LNCAP (cell line): ENCODE data around the gene NPR1.

Source experiments
- TF ChIP-seq, protein P1 (sequence below): fragments of 450-650 bp; IDR thresholded peaks from 2 replicates; pipeline ENCODE4 v1.5.1; 2017; ENCODE audit warnings: mild to moderate bottlenecking

NPR1 gene

DNA sequence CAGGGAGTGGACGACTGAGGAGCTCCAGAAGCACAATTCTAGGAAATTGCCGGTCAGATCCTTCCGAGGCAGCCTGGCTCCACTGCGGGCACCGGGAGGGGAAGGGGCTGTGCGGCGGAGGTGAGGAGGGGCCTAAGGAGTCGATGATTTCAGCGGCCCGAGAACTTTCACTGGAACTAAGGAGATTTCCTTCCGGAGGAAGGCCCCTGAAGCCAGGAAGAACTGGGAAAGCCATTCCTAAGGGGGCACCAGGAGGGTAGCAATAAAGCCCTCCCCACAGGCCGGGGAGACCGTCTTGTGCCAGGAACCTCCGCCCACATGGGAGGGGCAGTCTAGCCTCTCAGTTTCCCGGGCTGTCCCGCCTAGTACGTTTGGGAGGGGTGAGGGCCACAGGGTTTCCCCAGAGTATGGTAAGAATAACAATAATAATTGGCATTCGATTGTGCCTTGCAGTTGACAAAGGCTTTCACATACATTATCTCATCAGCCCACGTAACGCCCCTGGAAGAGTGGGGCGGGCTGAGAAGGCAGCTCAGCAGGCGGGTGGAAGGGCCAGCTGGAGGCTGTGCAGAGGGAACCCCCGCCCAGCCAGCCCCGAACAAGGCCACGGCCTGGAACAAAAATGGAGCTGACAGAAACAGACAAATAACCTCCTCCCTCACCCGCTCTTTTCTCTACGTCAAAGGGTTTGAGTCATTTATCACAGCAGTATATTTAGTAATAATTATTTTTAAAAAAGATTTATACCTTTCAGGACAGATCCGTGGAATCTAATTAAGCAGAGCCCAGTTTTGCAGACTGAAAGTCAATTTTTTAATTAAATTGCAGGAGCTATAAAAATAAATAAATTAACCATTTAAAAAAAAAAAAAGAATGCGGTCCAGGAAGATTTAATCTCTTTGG is 19.8 kb downstream of the NPR1 start:
- TF ChIP-seq, protein P1, sequence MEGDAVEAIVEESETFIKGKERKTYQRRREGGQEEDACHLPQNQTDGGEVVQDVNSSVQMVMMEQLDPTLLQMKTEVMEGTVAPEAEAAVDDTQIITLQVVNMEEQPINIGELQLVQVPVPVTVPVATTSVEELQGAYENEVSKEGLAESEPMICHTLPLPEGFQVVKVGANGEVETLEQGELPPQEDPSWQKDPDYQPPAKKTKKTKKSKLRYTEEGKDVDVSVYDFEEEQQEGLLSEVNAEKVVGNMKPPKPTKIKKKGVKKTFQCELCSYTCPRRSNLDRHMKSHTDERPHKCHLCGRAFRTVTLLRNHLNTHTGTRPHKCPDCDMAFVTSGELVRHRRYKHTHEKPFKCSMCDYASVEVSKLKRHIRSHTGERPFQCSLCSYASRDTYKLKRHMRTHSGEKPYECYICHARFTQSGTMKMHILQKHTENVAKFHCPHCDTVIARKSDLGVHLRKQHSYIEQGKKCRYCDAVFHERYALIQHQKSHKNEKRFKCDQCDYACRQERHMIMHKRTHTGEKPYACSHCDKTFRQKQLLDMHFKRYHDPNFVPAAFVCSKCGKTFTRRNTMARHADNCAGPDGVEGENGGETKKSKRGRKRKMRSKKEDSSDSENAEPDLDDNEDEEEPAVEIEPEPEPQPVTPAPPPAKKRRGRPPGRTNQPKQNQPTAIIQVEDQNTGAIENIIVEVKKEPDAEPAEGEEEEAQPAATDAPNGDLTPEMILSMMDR: no peak

DNA sequence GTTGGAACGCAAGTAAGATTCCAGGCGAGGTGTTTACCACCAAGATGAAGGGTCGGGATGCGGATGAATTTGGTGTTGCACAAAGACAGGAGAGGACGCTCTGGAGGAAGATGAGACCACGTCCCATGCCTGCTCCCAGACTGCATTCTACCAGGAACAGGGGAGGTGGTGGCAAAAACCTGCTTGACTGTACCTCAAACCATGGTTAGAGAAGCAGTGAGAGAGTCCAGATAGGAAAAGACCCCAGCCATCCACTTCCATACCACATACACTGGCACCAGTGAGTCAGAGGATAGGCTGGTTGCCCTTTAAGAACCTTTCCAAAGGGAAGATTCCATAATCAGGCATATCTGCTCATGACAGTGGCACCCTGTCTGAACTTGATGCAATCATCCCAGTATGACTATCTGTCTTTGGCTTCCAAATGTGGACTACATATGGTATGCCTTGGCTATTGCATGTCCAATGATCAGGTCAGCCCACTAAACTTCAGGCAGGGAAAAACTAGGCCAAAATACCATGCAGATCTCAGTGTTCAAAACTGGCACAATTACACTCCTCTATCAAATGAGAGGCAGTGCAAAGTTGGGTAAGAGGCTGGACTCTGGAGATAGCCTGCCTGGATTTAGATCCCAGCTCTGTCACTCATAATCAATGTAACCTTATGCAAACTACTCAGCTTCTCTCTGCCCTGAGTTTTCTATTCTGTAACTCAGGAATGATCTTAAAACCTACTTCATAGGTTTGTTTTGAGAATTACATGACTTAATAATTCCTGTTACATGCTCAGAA is 20.6 kb downstream of the NPR1 start:
- TF ChIP-seq, protein P1: no peak

DNA sequence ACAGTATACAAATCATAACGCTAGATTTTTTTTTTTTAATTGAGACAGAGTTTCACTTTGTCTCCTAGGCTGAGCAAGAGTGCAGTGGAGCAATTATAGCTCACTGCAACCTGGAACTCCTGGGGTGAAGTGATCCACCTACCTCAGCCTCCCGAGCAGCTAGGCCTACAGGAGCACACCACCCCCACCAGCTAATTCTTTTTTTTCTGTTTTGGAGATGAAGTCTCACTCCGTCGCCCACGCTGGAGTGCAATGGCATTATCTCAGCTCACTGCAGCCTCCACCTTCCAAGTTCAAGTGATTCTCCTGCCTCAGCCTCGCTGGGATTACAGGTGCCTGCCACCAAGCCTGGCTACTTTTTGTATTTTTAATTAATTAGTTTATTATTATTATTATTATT is 21.3 kb downstream of the NPR1 start:
- TF ChIP-seq, protein P1: no peak

DNA sequence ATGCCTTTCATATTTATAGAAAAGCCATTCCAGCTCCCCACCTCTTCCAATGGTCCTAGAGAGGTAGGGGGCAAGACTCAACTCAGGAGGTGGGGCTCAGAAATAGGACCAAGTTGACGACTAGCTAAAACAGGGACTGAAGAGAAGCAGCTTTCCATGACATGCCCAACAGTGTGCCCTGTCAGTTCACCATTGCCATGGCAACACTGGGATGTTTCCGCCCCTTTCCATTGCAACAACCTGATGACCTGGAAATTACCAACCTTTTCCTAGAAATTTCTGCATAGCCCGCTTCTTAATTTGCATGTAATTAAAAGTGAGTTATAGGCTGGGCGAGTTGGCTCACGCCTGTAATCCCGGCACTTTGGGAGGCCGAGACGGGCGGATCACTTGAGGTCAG is 27.0 kb downstream of the NPR1 start:
- TF ChIP-seq, protein P1: no peak

DNA sequence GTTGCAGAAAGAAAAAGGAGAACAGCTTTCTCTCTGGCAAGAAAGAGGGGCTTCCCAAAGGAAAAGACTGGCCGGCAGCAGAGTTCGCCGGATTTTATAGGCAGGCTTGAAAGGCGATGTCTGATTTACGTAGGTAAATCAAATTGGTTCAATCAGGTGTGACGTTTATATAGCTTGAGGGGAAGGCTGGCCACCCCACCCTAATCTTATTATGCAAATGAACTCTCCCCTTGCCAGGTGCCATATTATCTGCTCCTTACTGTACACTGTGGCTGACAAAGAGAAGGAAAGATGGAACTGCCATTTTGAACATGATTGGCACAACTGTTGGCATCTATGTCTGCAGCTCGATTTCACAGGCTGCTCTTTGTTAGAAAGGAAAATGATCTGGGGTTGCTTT is 32.5 kb downstream of the NPR1 start:
- TF ChIP-seq, protein P1: no peak

DNA sequence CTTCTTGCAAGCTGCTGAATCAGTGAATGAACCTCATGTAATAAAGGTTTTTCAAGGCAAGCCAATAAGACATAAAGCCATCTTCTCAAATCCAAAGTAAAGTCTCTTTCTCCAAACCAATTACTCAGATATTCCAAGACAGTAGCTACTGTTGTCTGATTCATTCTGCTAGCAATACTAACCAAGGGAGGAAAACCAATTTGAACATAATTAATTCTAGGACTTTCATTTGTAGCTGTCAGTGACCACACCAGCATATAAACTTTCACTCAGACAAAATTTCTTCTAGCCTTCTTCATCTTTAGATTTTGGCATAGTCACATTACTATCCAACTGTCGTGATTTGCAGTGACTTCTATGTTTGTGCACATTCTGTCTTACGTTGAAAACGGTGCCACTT is 38.8 kb downstream of the NPR1 start:
- TF ChIP-seq, protein P1: no peak

DNA sequence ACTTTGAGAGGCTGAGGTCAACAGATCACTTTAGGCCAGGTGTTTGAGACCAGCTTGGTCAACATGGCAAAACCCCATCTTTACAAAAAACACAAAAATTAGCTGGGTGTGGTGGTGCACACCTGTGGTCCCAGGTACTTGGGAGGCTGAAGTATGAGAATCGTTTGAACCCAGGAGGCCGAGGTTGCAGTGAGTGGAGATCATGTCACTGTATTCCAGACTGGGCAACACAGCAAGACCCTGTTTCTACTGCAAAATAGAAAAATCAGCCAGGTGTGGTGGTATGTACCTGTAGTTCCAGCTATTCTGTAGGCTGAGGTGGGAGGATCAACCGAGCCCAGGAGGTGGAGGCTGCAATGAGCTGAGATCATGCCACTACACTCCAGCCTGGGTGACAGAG is 45.2 kb downstream of the NPR1 start:
- TF ChIP-seq, protein P1: no peak
